ENCODE data around the gene POLR2E. TPM values are rescaled to one million over a fixed set of nuclear protein-coding genes. Genes with fewer than 3 reads are reported as not detected.
A peak's percentile ranks its signal among the peaks of the same experiment; 100 is the strongest.

POLR2E gene
- total RNA-seq, 1 donor from 2014 or later, result 148 TPM

DNA sequence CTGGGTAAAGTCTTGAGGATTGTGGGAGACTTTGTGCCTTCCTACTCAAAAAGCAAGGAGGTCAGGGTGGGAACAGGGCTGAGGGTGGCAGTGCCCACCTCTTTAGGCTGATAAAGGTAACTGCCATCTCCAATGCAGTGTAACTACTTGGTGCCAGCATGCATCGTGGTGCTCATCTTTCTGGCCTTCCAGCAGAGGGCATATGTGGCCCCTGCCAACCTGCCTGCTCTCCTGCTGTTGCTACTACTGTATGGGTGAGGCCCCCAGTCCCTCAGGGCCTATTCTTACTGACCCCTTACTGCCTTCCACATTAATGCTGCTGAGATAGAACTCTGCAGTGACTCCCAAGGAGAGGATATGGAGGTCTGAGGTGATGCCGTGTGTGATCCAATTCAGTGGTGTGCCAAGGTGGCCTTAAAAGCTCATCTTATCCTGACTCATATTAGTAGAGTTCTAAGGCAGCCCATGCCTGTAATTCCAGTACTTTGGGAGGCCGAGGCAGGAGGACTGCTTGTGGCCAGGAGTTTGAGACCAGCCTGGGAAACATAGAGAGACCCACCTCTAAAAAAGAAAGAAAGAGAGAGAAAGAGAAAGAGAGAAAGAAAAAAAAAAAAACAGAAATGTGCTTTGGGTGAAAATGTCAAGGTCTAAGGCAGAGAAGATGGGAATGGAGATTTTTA lies 37.9 kb downstream of the POLR2E start:
- DNase-seq (no peak), ATAC-seq (peak; percentile 28)
- intact Hi-C loops (cut with micrococcal nuclease), result no loop called here

DNA sequence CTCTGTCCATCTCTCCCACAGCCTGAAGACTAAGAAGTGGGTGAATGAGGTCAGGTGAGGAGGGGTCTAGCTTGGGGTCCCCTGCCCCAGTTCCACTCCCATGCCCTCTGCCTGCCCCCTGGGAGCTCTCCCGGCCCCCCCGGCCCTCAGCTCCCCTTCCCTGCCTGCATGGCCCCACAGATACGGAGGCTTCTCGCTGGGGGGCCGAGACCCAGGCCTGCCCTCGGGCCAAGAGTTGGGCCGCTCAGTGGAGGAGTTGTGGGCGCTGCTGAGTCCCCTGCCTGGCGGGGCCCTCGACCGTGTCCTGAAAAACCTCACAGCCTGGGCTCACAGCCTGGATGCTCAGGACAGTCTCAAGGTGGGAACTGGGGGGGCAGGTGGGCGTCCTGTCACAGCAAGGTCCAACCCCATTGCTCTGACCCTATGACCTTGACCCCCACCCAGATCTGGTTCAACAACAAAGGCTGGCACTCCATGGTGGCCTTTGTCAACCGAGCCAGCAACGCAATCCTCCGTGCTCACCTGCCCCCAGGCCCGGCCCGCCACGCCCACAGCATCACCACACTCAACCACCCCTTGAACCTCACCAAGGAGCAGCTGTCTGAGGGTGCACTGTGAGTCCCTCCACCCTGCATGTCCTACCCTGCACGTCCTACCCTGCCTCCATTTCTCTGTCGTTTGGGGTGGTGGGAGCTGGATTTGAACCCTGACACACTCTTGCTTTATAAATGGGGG lies 39.1 kb downstream of the POLR2E start:
- intact Hi-C loops (cut with micrococcal nuclease), result no loop called here
- ATAC-seq (no peak), DNase-seq (no peak)

DNA sequence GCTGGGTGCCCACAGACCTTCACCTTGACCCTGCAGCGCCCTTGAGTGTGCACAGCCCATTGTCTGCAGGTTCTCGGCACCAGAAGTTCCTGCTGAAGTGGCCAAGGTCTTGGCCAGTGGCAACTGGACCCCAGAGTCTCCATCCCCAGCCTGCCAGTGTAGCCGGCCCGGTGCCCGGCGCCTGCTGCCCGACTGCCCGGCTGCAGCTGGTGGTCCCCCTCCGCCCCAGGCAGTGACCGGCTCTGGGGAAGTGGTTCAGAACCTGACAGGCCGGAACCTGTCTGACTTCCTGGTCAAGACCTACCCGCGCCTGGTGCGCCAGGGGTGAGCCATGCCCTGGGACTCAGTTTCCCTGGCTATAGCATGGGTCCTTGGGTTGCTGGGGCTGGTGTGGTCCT lies 40.1 kb downstream of the POLR2E start:
- ATAC-seq, result no peak
- no peak for DNase-seq
- intact Hi-C loops (cut with micrococcal nuclease), result no loop called here

DNA sequence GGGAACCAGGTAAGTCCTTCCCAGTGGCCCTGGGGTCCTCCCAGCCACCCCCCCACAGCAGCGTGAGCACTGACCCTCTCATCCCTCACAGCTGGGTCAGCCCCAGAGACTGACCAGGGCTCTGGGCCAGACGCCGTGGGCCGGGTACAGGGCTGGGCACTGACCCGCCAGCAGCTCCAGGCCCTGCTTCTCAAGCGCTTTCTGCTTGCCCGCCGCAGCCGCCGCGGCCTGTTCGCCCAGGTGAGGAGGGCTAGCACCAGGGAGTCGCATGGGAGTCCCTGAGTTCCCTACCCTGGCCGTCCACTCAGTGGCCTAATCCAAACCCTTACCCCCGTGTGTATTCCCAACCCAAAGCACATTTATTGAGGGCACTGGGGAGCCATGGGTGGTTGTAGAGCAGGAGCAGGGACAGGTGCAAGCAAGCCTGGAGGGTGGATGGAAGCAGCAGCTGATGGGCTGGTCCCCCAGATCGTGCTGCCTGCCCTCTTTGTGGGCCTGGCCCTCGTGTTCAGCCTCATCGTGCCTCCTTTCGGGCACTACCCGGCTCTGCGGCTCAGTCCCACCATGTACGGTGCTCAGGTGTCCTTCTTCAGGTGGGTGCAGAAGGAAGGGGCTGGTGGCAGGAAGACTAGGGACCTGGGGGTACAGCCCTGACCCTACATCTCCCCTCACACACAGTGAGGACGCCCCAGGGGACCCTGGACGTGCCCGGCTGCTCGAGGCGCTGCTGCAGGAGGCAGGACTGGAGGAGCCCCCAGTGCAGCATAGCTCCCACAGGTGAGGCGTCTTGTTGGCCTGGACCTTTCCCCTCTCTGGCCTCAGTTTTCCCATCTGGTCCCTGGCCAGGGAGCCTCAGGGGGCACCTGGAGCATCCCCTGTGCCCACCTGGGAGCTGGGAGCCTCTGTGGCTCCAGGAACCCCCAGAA lies 40.8 kb downstream of the POLR2E start:
- ATAC-seq (no peak), DNase-seq (no peak)
- intact Hi-C loops (cut with micrococcal nuclease), result no loop called here

DNA sequence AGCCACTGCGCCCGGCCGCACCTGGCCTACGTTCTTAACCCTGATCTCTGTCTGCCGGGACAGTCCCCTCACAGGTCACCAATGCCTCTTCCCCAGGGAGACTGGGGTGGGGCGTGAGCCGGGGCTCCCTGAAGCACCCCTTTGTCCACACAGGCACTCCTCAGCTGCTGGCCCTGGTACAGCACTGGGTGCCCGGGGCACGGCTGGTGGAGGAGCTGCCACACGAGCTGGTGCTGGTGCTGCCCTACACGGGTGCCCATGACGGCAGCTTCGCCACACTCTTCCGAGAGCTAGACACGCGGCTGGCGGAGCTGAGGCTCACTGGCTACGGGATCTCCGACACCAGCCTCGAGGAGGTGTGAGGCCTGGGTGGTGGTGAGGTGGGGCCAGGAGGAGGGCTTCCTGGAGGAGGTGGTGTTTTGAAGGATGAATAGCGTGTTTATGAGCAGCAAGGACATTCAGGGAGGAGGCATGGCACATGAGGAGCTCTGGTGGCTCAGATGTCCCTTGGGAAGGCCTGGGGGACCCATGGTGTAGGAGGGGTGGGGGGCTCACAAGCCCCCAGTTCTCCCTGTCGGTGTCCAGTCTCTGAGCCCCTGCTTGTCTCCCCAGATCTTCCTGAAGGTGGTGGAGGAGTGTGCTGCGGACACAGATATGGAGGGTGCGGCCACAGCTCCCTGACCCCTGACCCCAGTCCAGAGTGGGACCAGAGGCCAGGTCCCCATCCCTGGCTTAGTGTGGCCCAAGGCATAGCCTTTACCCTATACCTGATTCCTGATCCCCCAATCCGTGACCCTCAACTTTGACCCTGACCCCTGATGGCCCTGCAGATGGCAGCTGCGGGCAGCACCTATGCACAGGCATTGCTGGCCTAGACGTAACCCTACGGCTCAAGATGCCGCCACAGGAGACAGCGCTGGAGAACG lies 41.7 kb downstream of the POLR2E start:
- no peak for DNase-seq
- no peak for ATAC-seq
- intact Hi-C loops (cut with micrococcal nuclease), result no loop called here

DNA sequence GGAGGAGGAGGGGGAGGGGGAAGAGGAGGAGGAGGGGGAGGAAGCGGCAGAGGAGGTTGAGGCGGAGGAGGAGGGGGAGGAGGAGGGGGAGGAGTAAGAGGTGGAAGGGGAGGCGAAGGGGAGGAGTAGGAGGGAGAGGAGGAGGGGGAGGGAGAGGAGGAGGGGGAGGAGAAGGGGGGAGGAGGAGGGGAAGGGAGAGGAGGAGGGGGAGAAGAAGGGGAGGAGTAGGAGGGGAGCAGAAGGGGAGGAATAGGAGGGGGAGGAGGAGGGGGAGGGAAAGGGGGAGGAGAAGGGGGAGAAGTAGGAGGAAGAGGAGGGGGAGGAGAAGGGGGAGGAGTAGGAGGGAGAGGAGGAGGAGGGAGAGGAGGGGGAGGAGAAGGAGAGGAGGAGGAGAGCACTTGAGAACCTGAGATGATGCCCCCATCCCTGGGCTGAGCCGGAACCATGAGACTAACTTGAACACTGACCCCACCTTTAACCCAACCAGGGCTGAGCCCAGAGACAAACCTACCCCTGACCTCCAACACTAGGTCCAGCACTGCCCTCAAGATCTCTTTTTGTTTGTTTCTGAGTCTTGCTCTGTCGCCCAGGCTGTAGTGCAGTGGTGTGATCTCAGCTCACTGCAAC lies 42.7 kb downstream of the POLR2E start:
- DNase-seq (no peak), ATAC-seq (no peak)
- intact Hi-C loops (cut with micrococcal nuclease), result no loop called here

DNA sequence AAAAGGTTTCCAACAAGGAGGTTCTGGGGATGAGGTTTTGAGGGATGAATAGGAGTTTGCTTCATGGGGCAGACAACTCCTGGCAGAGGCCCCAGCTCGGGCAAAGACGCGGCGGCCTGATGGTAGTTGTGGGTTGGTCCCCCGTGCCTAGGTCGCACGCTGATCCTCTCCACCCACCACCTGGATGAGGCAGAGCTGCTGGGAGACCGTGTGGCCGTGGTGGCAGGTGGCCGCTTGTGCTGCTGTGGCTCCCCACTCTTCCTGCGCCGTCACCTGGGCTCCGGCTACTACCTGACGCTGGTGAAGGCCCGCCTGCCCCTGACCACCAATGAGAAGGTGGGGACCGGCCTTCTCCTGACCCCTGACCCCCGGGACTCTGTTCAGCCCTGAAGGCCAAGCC lies 43.4 kb downstream of the POLR2E start:
- no peak for ATAC-seq
- intact Hi-C loops (cut with micrococcal nuclease), result no loop called here
- no peak for DNase-seq

DNA sequence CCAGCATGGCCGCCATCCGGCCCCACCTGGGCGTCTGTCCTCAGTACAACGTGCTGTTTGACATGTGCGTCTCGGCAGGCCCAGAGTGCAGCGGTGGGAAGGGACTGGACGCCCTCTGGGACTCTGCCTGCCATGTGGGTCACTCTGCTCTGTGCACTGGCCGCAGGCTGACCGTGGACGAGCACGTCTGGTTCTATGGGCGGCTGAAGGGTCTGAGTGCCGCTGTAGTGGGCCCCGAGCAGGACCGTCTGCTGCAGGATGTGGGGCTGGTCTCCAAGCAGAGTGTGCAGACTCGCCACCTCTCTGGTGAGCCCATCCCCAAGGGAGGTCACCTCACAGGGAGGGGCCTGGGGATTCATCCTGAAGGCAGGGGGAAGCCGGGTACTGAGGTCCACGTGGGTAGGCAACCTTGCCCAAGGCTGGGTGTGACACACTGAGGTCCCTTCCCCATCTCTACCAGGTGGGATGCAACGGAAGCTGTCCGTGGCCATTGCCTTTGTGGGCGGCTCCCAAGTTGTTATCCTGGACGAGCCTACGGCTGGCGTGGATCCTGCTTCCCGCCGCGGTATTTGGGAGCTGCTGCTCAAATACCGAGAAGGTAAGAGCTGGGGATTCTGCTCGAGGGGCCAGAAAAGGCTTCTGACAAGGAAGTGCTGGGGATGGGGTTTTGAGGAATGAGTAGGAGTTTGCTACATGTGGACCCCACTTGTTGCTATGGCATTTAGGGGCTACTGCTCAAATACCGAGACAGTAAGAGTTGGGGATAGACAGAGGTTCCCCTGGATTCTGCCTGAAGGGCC lies 44.0 kb downstream of the POLR2E start:
- DNase-seq (no peak), ATAC-seq (no peak)
- intact Hi-C loops (cut with micrococcal nuclease), result no loop called here

DNA sequence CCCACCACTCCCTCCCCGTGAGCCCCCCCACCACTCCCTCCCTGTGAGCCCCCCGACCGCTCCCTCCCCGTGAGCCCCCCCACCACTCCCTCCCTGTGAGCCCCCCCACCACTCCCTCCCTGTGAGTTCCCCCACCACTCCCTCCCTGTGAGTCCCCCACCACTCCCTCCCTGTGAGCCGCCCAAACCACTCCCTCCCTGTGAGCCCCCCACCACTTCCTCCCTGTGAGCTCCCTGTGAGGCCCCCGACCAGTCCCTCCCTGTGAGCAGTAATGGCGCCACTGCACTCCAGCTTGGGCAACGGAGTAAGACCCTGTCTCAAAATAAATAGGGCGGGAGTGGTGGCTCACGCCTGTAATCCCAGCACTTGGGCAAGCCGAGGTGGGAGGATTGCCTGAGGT lies 45.4 kb downstream of the POLR2E start:
- DNase-seq (no peak), ATAC-seq (no peak)
- intact Hi-C loops (cut with micrococcal nuclease), result no loop called here

DNA sequence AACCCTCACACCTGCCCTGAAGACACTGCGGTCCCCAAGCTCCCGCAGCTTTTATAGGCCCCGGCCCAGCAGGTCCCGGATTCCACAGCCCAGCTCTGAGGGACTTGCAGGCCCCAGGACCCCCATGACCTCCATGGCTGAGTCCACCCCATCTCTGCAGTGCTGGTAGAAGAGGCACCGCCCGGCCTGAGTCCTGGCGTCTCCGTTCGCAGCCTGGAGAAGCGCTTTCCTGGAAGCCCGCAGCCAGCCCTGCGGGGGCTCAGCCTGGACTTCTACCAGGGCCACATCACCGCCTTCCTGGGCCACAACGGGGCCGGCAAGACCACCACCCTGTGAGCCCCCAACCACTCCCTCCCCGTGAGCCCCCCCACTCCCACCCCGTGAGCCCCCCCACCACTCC lies 46.1 kb downstream of the POLR2E start:
- no peak for ATAC-seq
- DNase-seq, result no peak
- intact Hi-C loops (cut with micrococcal nuclease), result no loop called here

DNA sequence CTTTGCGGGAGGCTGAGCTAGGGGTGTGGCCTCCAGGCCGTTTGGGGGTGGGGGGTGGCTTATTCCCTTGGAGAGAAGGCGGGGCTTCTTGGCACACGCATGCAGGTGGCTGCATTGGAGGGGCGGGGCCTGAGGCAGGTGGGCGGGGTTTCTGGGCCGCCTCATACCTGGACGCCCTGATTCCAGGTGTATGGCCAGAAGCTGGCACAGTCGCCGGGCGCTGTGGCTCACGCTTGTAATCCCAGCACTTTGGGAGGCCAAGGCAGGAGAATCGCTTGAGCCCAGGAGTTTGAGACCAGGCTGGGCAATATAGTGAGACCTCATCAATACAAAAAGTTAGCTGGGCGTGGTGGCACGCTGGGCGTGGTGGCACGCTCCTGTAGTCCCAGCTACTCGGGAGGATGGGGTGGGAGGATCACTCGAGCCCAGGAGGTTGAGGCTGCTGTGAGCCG lies 47.5 kb downstream of the POLR2E start:
- DNase-seq, result no peak
- intact Hi-C loops (cut with micrococcal nuclease), result no loop called here

DNA sequence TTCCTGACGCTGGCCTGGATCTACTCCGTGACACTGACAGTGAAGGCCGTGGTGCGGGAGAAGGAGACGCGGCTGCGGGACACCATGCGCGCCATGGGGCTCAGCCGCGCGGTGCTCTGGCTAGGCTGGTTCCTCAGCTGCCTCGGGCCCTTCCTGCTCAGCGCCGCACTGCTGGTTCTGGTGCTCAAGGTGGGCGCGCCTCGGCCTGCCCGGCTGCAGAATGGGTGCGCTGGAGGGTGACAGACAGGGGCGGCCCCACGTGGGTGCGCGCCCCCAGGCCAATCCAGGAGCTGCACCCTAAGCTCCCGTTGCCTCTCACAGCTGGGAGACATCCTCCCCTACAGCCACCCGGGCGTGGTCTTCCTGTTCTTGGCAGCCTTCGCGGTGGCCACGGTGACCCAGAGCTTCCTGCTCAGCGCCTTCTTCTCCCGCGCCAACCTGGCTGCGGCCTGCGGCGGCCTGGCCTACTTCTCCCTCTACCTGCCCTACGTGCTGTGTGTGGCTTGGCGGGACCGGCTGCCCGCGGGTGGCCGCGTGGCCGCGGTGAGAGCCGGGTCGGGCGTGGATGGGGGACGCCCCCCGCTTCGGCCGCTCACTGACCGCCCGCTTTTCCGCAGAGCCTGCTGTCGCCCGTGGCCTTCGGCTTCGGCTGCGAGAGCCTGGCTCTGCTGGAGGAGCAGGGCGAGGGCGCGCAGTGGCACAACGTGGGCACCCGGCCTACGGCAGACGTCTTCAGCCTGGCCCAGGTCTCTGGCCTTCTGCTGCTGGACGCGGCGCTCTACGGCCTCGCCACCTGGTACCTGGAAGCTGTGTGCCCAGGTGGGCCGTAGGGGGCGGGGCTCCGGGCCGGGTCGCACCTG lies 48.1 kb downstream of the POLR2E start:
- ATAC-seq, result no peak

More for the DNA sequence above, 47.5 kb downstream of the POLR2E start:
- no peak for ATAC-seq

DNA sequence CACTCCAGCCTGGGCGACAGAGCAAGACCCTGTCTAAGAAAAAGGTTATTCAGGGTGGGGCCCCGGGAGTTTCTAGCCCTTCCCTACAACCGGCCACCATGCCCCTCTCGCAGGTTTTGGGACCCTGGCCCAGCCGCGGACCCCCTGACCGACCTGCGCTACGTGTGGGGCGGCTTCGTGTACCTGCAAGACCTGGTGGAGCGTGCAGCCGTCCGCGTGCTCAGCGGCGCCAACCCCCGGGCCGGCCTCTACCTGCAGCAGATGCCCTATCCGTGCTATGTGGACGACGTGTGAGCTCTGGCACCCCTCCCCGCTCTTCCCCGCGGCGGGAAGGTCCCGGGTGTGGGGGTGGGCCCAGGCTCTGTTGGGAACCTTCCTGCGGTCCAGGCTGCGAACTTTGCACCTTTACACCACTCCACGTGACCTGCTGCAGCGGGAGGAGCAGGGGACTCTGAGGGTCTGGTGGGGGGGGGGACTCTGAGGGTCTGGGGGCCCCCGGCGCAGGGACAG lies 49.0 kb downstream of the POLR2E start:
- no peak for ATAC-seq
- intact Hi-C loops (cut with micrococcal nuclease), result no loop called here
- no peak for DNase-seq

More for the DNA sequence above, 48.1 kb downstream of the POLR2E start:
- DNase-seq, result no peak
- intact Hi-C loops (cut with micrococcal nuclease), result no loop called here

DNA sequence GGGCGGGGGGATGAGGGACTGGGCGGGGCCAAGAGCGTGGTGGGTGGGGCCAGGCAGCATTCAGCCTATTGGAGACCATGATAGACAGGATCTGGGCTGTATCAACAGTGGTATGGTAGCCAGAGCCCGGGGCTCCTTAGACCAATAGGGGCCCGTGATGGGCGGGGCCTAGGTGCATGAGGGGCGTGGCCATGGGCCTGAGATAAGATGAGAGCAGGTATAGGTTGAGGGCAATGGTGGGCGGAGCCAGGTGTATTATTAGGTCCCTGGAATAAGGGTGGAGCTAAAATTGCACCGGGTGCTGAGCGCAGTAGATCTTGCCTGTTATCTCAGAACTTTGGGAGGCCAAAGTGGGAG lies 50.0 kb downstream of the POLR2E start:
- DNase-seq, result no peak
- intact Hi-C loops (cut with micrococcal nuclease), result no loop called here

DNA sequence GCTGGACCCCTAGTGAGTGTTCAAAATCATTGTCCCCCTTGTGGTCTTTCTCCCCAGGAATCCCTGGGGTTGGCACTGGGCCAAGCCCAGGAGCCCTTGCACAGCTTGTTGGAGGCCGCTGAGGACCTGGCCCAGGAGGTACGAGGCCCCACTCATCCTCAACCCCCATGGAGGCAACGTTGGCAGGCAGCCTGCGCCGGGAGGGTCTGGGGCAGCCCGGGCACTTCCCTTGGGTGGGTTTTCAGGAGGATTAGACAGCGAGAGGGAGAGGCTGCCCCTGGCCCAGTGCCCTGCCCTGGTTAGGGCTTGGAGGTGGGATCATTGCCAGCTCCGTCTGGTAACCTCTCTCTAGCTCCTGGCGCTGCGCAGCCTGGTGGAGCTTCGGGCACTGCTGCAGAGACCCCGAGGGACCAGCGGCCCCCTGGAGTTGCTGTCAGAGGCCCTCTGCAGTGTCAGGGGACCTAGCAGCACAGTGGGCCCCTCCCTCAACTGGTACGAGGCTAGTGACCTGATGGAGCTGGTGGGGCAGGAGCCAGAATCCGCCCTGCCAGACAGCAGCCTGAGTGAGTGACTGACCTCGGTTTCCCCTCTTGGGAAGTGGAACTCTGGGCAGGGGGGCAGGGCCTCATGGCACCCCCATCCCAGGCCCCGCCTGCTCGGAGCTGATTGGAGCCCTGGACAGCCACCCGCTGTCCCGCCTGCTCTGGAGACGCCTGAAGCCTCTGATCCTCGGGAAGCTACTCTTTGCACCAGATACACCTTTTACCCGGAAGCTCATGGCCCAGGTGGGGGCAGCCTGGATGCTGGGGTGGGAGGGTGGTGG lies 52.3 kb downstream of the POLR2E start:
- intact Hi-C loops (cut with micrococcal nuclease), result no loop called here
- DNase-seq, result peak; percentile 24
- ATAC-seq, result no peak

More for the DNA sequence above, 50.0 kb downstream of the POLR2E start:
- ATAC-seq, result no peak

Measured in left ventricle myocardium superior (tissue), 1 donor.